Tibial artery (tissue), 4 donors: ENCODE measurements around the gene DUSP5.

ENCODE experiments used
- DNase-seq, 2 donors: peaks; one replicate each; pipeline ENCODE4 v3.0.0-alpha.2; 2019
- H3K27ac ChIP-seq, 2 donors: fragments of 200-600 bp; sonication (generic) in 1 of 2; 1 replicate in 1 of 2; 2 replicates in 1 of 2; pipeline ENCODE4 v1.5.1; 2018 to 2019; ENCODE audit warnings: mild to moderate bottlenecking in 1 of 2
- H3K27me3 ChIP-seq, 2 donors: fragments of 200-600 bp; sonication (generic) in 1 of 2; one replicate each; pipeline versions ENCODE4 v1.5.1 to v1.6.0; 2016 to 2019
- H3K36me3 ChIP-seq, 3 donors: fragments of 200-600 bp; sonication (generic) in 2 of 3; one replicate each; pipeline ENCODE4 v1.5.1; 2016 to 2019; ENCODE audit warnings: mild to moderate bottlenecking in 2 of 3
- H3K4me1 ChIP-seq, 4 donors: fragments of 200-600 bp; sonication (generic) in 2 of 4; 1 replicate in 3 of 4; 2 replicates in 1 of 4; pipeline ENCODE4 v1.5.1; 2016 to 2019
- H3K4me3 ChIP-seq, 2 donors: fragments of 200-600 bp; sonication (generic) in 1 of 2; 1 replicate in 1 of 2; 2 replicates in 1 of 2; pipeline ENCODE4 v1.5.1; 2018 to 2019; ENCODE audit warnings: mild to moderate bottlenecking in 2 of 2
- H3K9me3 ChIP-seq, 3 donors: fragments of 200-600 bp; sonication (generic) in 1 of 3; one replicate each; pipeline ENCODE4 v1.5.1; 2016 to 2019
- intact Hi-C: fragments of 100-400 bp; cut with DNase I; formaldehyde crosslinking; loops from one replicate; pipeline ENCODE4 v1.15.0; 2023; ENCODE audit warnings: low total_unique reads
- TF ChIP-seq, protein P1 (sequence below), 2 experiments: fragments of 200-600 bp in 1 of 2; fragments of 450-650 bp in 1 of 2; IDR thresholded peaks; one replicate each; pipeline ENCODE4 v1.5.1; 2017 to 2019; ENCODE audit warnings: antibody characterized with exemption in 2 of 2, mild to moderate bottlenecking in 1 of 2, moderate library complexity in 1 of 2

The DUSP5 gene

GRCh38 chr10:110510730-110511129 is 13.0 kb downstream of the DUSP5 start:
- peaks cover 0 to 32% (median 12%) of the 10 kb centered on the region in 3 donors for H3K36me3 ChIP-seq
- intact Hi-C loops = no loop called here
- H3K9me3 ChIP-seq = no peaks in the 10 kb centered on the region
- TF ChIP-seq, protein P1, sequence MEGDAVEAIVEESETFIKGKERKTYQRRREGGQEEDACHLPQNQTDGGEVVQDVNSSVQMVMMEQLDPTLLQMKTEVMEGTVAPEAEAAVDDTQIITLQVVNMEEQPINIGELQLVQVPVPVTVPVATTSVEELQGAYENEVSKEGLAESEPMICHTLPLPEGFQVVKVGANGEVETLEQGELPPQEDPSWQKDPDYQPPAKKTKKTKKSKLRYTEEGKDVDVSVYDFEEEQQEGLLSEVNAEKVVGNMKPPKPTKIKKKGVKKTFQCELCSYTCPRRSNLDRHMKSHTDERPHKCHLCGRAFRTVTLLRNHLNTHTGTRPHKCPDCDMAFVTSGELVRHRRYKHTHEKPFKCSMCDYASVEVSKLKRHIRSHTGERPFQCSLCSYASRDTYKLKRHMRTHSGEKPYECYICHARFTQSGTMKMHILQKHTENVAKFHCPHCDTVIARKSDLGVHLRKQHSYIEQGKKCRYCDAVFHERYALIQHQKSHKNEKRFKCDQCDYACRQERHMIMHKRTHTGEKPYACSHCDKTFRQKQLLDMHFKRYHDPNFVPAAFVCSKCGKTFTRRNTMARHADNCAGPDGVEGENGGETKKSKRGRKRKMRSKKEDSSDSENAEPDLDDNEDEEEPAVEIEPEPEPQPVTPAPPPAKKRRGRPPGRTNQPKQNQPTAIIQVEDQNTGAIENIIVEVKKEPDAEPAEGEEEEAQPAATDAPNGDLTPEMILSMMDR (IDR thresholded peaks at IDR 0.05) = no peak
- H3K27ac ChIP-seq = no peak overlapping the region
- H3K4me3 ChIP-seq = no peak overlapping the region
- peaks cover 0 to 10% (median 0%) of the 10 kb centered on the region in 4 donors for H3K4me1 ChIP-seq
- no peaks in the 10 kb centered on the region for H3K27me3 ChIP-seq
- no peak for DNase-seq

DNA sequence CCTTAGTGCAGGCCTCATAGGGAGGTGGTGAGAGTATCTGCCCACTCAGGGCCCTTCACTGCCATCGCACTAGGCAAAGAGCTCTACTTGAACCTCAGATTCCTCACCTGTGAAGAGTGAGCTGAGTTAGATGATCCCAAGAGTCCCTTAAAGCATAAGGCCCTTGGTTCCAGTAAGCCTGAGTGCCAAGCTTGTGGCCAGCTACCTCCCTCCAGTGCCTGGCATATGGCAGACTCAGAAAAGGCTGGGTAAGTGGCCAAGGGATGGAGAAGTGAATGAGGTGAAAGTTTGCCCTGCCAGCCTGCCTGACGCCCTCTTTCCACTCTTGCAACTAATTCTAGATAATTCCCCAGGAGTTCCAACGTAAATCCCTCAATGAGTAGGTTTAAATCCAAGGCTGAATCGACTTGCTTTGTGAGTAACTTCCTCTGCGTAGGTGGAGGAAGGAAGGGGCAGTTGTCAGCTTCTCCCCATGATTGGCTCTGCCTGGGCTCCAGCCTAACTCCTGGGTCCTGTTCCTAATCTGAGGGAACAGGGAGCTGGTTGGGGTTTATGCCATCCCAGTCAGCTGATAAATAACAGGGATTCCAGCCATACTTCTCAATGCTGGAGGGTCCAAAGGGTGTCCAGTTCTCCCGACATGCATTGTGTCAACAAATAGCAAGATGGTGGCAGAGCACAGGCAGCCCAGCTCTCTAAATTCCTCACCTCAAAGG is 14.2 kb downstream of the DUSP5 start:
- H3K4me3 ChIP-seq = no peak overlapping the region
- peak in 1 of 2 donors; percentile 31 for DNase-seq
- peaks cover 0 to 32% (median 12%) of the 10 kb centered on the region in 3 donors for H3K36me3 ChIP-seq

GRCh38 chr10:110512461-110513187 is 14.9 kb downstream of the DUSP5 start:
- no peak overlapping the region for H3K4me3 ChIP-seq
- peaks cover 0 to 10% (median 0%) of the 10 kb centered on the region in 4 donors for H3K4me1 ChIP-seq
- intact Hi-C loops = no loop called here
- no peak for DNase-seq
- H3K27ac ChIP-seq = no peak overlapping the region
- TF ChIP-seq, protein P1 (IDR thresholded peaks at IDR 0.05) = no peak
- no peaks in the 10 kb centered on the region for H3K9me3 ChIP-seq
- H3K36me3 ChIP-seq = peaks cover 0 to 25% (median 12%) of the 10 kb centered on the region in 3 donors
- H3K27me3 ChIP-seq = no peaks in the 10 kb centered on the region

More for the DNA sequence above, 14.2 kb downstream of the DUSP5 start:
- no peaks in the 10 kb centered on the region for H3K9me3 ChIP-seq
- H3K27ac ChIP-seq = no peak overlapping the region
- H3K27me3 ChIP-seq = no peaks in the 10 kb centered on the region
- intact Hi-C loops = no loop called here
- TF ChIP-seq, protein P1 (IDR thresholded peaks at IDR 0.05) = no peak
- H3K4me1 ChIP-seq = peaks cover 0 to 10% (median 0%) of the 10 kb centered on the region in 4 donors

DNA sequence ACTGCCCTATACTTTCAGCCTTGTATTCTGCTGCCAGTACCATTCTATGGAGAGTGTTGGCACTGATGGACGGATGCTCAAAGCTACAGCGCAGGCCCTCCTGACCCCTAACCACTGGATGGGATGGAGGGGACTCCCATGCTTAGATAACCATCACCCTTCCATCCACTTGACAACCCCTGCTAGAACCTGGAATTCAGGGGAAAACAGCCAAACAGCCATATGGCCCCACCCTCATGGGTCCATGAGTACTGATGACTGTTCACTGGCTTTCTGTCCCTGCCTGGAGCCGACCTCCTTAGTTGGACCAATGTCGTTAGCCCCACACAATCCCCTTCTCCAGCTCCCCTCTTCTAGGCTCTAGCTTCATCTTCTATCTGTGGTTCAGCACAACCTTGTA is 16.2 kb downstream of the DUSP5 start:
- H3K9me3 ChIP-seq = no peaks in the 10 kb centered on the region
- peaks cover 0 to 8% (median 0%) of the 10 kb centered on the region in 4 donors for H3K4me1 ChIP-seq
- H3K27ac ChIP-seq = no peak overlapping the region
- H3K4me3 ChIP-seq = no peak overlapping the region
- no peak for DNase-seq
- intact Hi-C loops = no loop called here
- H3K27me3 ChIP-seq = no peaks in the 10 kb centered on the region
- H3K36me3 ChIP-seq = peaks cover 0 to 17% (median 12%) of the 10 kb centered on the region in 3 donors
- TF ChIP-seq, protein P1 (IDR thresholded peaks at IDR 0.05) = no peak

- H3K9me3 ChIP-seq = no peaks in the 10 kb centered on the region
- intact Hi-C loops = no loop called here
- H3K4me1 ChIP-seq = peaks cover 0 to 7% (median 0%) of the 10 kb centered on the region in 4 donors
- no peak for DNase-seq
- H3K27me3 ChIP-seq = no peaks in the 10 kb centered on the region
- no peak overlapping the region for H3K27ac ChIP-seq
- TF ChIP-seq, protein P1 (IDR thresholded peaks at IDR 0.05) = no peak
- peaks cover 0 to 14% (median 12%) of the 10 kb centered on the region in 3 donors for H3K36me3 ChIP-seq
- no peak overlapping the region for H3K4me3 ChIP-seq
Measured at GRCh38 chr10:110514848-110515247, 17.1 kb downstream of the DUSP5 start.
